Lower leg skin (tissue), 4 donors: ENCODE results near the gene PCDH9. TPM values are rescaled to one million over a fixed set of nuclear protein-coding genes. Genes with fewer than 3 reads are reported as not detected.

Experiments
- DNase-seq, 2 donors: peaks; one replicate each; pipeline ENCODE4 v3.0.0-alpha.2; 2019; ENCODE audit warnings: low spot score in 2 of 2
- H3K4me3 ChIP-seq: fragments of 200-600 bp; sonication (generic); 2 replicates; pipeline ENCODE4 v1.5.1; 2017; ENCODE audit warnings: mild to moderate bottlenecking, low read depth; ENCODE audit not compliant: poor library complexity, severe bottlenecking
- POLR2A ChIP-seq, 2 donors: fragments of 450-650 bp; IDR thresholded peaks; one replicate each; pipeline ENCODE4 v1.6.1; 2016 to 2017; ENCODE audit warnings: antibody characterized with exemption in 2 of 2, mild to moderate bottlenecking in 1 of 2, moderate library complexity in 1 of 2
- WGBS, 2 donors: methylation state at CpG; one replicate each; pipeline ENCODE4 v1.1.5; 2018; 5-methylcytosine and 5-hydroxymethylcytosine counted together
- intact Hi-C: fragments of 100-400 bp; cut with DNase I; formaldehyde crosslinking; loops from one replicate; pipeline ENCODE4 v1.15.0; 2023; ENCODE audit warnings: low total_unique reads
- total RNA-seq, 4 donors: library from RNA; depleted of rRNA; stranded (reverse); fragments of >200 nt; gene quantifications; one replicate each; pipeline ENCODE4 v1.1.0, GENCODE V29; 2016
- TF ChIP-seq, protein P1 (sequence below), 3 donors: fragments of 450-650 bp; IDR thresholded peaks; one replicate each; pipeline ENCODE4 v1.5.1; 2016; ENCODE audit warnings: antibody characterized with exemption in 3 of 3, mild to moderate bottlenecking in 3 of 3, moderate library complexity in 2 of 3

The PCDH9 gene
- total RNA-seq, 4 donors from 2014 or later, result 0.21 to 0.84 (median 0.36) TPM

DNA sequence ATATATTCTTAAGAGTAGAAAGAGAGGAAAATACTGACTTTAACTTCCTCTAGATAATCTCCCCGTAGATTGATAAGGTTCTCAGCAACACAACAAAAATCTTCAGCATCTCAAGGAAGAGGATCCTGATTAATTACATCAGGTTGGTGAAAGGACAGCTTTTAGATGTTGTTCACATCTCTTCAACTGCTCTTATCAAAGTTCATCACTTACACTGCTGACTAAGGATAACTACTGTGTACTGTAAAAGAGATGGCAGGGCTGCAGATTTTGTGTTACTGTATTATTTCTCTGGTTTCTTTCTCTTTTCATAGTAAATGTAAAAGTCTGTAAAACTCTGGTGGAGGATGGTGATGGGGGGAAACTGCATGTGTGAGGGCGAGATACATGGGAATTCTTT, 133.7 kb downstream of the PCDH9 start:
- DNase-seq, result no peak
- no peak overlapping the region for H3K4me3 ChIP-seq
- 91 to 99% methylated on average over 2 of the region's 2 CpGs for WGBS, 2 donors
- intact Hi-C loops, result no loop called here
- TF ChIP-seq, protein P1, sequence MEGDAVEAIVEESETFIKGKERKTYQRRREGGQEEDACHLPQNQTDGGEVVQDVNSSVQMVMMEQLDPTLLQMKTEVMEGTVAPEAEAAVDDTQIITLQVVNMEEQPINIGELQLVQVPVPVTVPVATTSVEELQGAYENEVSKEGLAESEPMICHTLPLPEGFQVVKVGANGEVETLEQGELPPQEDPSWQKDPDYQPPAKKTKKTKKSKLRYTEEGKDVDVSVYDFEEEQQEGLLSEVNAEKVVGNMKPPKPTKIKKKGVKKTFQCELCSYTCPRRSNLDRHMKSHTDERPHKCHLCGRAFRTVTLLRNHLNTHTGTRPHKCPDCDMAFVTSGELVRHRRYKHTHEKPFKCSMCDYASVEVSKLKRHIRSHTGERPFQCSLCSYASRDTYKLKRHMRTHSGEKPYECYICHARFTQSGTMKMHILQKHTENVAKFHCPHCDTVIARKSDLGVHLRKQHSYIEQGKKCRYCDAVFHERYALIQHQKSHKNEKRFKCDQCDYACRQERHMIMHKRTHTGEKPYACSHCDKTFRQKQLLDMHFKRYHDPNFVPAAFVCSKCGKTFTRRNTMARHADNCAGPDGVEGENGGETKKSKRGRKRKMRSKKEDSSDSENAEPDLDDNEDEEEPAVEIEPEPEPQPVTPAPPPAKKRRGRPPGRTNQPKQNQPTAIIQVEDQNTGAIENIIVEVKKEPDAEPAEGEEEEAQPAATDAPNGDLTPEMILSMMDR (IDR thresholded peaks at IDR 0.05), result no peak
- no peak for TF ChIP-seq POLR2A (IDR thresholded peaks at IDR 0.05)

DNA sequence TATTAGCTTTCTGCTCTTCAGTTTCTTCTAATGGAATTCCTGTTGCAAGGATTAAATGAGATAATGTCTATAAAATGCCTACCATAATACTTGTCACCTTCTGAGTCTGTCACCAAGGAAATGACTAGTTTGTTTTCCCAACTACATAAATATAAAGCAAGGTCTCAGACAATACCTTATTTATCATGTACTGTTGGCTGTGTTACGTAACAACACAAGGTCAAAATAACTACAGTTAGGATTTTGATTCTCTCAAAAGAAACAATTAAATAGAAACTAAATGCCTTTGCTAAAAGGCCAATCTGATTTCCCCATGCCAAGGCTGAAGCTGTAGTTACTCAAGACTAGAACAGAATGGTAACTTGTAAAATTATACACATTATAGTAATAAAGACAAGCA, 134.5 kb downstream of the PCDH9 start:
- H3K4me3 ChIP-seq, result no peak overlapping the region
- no peak for DNase-seq
- TF ChIP-seq POLR2A (IDR thresholded peaks at IDR 0.05), result no peak
- TF ChIP-seq, protein P1 (IDR thresholded peaks at IDR 0.05), result no peak
- 82 to 88% methylated on average over 1 of the region's 1 CpG for WGBS, 2 donors
- intact Hi-C loops, result no loop called here

DNA sequence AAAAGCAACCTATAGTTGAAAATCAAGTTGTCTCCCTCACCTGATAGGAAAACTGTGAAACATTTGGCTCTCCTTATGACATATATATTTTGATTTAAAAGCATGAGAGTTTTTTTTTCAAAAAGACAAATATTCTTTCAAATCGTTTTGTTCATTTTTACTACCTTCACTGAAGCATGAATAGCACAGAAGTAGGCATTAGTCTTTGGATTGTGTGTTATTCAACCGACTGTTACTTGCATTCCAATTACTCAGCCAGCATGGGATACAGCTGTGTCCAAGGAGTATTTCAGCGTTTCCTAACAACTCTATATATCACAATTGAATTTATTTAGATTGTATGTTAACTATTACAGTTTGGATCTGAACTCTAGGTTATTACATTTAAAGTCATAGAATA, 135.2 kb downstream of the PCDH9 start:
- intact Hi-C loops, result no loop called here
- WGBS, 2 donors, result 56 to 60% methylated on average over 3 of the region's 3 CpGs

DNA sequence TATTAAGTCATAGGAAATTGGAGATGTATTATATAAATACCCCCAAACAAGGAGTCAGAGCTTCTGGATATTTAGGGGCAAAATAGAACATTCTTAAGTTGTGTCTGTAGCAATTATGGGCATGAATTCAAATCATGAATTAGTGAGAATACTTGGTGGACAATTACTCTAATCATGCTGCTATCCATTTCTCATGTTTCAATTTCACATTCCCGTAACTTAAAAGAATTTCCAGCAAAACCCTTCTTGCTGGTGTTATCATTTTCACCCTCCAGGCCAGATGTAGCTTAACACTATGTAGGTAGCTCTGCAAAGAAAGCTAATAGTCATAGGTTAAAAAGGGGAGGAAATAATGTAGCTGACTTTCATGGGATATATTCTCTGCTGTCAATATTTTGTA, 136.1 kb downstream of the PCDH9 start:
- TF ChIP-seq, protein P1 (IDR thresholded peaks at IDR 0.05), result no peak
- TF ChIP-seq POLR2A (IDR thresholded peaks at IDR 0.05), result no peak
- no peak overlapping the region for H3K4me3 ChIP-seq
- 83 to 88% methylated on average over 1 of the region's 1 CpG for WGBS, 2 donors
- no peak for DNase-seq
- intact Hi-C loops, result no loop called here

More for the DNA sequence above, 135.2 kb downstream of the PCDH9 start:
- TF ChIP-seq, protein P1 (IDR thresholded peaks at IDR 0.05), result no peak
- TF ChIP-seq POLR2A (IDR thresholded peaks at IDR 0.05), result no peak
- H3K4me3 ChIP-seq, result no peak overlapping the region
- DNase-seq, result no peak

DNA sequence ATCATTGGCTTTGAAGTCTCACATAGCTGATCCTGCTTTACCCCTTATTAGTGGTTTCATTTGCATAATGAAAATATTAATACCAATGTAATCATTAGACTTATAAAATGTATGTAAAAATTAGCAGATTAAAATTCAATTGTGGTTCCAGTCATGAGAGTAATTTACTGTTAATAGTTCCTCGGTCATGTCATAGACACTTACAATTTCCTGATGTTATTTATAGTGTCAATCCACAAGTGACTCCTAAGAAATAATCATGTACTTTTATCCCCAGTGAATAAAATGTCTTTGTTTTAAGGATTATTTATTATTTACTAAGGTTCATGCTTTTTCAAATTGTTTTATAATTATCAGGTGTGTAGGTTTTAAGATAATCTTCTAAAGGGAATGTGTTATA, 138.5 kb downstream of the PCDH9 start:
- intact Hi-C loops, result no loop called here
- no peak overlapping the region for H3K4me3 ChIP-seq
- TF ChIP-seq POLR2A (IDR thresholded peaks at IDR 0.05), result no peak
- TF ChIP-seq, protein P1 (IDR thresholded peaks at IDR 0.05), result no peak
- DNase-seq, result no peak
- WGBS, 2 donors, result 54 to 66% methylated on average over 1 of the region's 1 CpG

DNA sequence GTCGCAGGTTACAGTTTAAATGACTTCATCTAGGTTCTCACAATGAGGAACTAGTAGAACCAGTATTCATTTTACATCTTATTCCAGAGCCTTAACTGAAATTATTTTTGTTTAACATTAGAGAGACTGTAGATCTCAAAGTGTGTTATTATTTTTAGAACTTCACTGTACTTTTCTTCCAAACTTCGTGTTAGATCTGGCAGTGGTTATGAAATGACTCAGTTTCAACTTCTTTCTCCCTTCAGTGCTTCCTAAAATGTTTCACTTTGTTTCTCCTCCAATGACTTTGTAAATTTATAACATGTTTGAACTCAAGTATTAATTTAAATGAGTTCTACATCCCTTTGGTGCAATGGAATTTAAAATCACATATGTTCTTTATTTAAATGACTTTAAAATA, 139.3 kb downstream of the PCDH9 start:
- H3K4me3 ChIP-seq, result no peak overlapping the region
- intact Hi-C loops, result no loop called here
- no peak for DNase-seq
- WGBS, 2 donors, result 40 to 43% methylated on average over 2 of the region's 2 CpGs
- TF ChIP-seq, protein P1 (IDR thresholded peaks at IDR 0.05), result no peak
- no peak for TF ChIP-seq POLR2A (IDR thresholded peaks at IDR 0.05)
